ENCODE data around the gene OTUD6A.

The OTUD6A gene

GRCh38 chrX:70062076-70062475 lies at the start of gene OTUD6A:
OTUD6A (plus strand) TSS chrX:70062457; CDS start chrX:70062525, 68 bp downstream.
- DNase-seq: no peak

DNA sequence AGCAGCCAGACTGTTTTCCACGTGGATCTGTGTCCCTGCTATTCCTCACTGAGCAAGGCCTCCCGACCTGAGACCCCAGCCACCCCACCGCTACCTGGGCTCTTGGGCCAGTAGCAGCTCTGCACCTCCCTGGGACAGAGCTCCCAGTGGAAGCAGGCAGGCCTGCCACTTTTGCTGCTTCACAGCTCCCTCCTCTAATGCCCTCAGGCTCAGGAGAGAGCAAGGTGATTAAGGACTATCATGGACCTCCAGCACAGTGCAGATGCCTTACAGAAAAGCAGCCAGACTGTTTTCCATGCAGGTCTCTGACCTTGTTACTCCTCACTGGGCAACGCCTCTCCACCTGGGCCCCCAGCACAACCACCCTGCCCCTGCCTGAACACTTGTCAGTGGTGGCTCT lies 49.5 kb upstream of the OTUD6A start:
- DNase-seq: no peak

- DNase-seq: no peak
Observed at GRCh38 chrX:70013466-70014381, 48.5 kb upstream of the OTUD6A start.

DNA sequence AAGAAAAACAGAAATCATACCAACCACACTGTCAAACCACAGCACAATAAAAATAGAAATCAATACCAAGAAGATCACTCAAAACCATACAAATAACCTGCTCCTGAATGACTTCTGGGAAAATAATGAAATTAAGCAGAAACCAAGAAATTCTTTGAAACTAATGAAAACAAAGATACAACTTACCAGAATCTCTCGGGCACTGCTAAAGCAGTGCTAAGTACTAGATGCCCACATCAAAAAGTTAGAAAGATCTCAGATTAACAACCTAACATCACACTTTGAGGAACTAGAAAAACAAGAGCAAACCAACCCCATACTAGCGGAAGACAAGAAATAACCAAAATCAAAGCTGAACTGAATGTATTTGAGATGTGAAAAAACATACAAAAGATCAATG lies 45.7 kb upstream of the OTUD6A start:
- DNase-seq: no peak

DNA sequence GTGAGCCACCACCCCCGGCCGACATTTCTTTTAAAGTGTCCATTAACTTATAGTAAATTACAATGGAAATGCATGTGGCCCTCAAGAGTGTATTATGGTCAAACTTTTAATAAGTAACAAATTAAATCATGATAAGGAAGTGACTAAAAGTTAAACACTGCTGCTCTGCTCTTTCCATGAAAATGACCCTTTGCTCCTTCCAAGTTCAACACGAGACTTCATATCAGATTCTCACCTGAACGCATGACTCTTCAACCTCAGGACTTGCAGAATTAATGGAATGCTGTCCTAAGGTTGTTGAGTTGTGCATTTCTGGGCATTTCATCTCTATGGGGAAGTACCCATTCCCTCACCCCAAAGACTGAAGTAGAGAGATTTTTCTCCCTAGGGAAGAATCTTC lies 39.6 kb upstream of the OTUD6A start:
- no peak for DNase-seq

DNA sequence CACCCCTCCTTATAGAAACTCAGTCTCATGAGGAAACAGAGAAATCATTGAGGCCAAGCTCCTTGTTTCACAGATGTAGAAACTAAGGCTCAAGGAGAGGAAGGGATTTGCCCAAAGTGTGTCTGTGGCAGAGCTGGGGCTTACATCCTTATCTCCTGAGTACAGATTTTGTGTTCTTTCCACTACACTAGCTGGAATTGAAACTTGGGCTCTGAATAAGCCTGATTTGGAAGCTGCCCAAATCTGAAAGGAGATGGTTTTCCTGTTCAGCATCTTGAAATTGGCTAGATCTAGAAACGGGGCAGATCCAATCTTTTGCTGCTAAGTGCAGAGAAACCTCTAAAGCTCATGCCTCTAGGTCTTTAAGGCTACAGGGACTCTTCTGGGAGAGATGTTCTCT lies 36.8 kb upstream of the OTUD6A start:
- no peak for DNase-seq

GRCh38 chrX:70026112-70026850 lies 36.0 kb upstream of the OTUD6A start:
- no peak for DNase-seq

- DNase-seq: no peak
Observed at GRCh38 chrX:70026851-70027200, 35.4 kb upstream of the OTUD6A start.

GRCh38 chrX:70029863-70030262 lies 32.4 kb upstream of the OTUD6A start:
- no peak for DNase-seq

DNA sequence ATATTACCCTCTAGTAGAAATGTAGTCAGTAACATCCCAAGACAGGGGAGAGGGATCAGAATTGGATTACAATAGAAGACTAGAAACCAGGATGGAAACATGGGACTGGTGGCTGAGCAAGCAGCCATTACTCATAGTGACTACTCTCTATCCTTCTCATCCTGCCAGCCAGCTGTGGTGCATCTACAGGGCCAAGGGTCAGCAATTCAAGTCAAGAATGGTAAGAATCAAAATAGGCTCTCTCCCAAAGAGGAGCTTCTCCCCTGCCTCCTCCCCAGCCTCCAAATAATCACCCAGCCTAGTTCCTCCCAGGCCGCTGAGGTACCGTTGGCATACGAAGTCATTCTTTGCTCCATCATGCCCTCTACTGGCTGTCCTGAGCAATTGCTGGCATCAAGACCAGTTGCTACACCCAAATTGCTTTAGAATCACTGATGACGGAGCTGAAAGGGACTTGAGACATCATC lies 31.9 kb upstream of the OTUD6A start:
- DNase-seq: peak; percentile 20 to 37

DNA sequence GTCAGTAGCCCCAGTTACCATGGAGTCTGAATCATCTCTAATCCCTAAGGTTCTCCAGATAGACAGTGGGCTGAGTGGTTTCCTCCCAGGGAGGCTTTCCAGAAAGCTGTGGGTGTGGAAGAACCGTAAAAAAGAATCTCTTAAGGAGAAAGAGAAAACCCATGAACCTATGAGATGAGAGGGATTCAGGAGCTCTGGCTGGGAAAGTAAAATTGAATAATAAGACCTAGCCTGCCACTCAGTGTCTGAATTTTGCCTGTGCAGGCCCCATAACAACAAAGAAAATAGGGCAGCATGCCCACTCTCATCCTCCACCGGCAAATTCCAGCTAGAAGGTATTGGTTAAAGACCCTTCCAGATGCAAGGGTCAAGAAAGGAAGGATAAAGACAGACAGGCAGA lies 29.5 kb upstream of the OTUD6A start:
- no peak for DNase-seq

- DNase-seq: peak; percentile 18 to 37
Observed at GRCh38 chrX:70033348-70034051, 28.8 kb upstream of the OTUD6A start.

GRCh38 chrX:70034646-70035045 lies 27.6 kb upstream of the OTUD6A start:
- no peak for DNase-seq

DNA sequence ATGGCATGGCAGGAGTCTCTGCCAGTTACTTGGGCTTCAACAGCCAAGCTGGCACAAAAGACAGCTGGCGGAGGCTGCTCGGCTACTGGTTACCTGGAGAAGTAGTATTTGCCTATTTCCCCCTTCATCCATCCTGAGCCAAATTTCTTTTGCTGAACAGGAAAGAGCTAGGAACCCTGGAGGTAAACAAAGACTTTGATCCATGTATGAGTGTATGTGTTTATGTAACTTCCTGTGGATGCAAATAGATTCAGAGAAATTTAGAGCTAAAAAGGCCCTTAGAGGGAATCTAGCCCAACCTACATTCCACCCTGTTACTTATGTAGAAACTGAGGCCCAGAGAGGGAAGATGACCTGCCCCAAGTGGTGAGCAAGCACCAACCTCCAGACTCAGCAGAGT lies 23.7 kb upstream of the OTUD6A start:
- no peak for DNase-seq

GRCh38 chrX:70038951-70039350 lies 23.3 kb upstream of the OTUD6A start:
- DNase-seq: no peak

DNA sequence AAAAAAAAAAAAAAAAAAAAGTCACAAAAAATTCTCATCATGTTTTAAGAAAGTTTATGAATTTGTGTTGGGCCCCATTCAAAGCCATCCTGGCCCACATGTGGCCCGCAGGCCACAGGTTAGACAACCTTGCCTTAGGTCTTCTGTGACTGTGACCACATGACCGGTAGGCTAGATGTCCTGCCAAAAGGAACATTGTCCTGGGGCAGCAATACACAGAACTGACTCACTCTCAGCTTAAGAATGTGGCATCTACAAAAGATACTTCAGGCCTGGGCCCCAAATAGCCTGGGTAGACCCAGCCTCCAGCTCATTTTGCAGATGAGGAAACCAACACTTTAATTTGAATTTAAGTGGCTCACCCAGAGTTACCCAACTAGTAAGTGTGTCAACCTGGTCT lies 22.5 kb upstream of the OTUD6A start:
- no peak for DNase-seq

- DNase-seq: no peak
Observed at GRCh38 chrX:70041993-70042392, 20.3 kb upstream of the OTUD6A start.

DNA sequence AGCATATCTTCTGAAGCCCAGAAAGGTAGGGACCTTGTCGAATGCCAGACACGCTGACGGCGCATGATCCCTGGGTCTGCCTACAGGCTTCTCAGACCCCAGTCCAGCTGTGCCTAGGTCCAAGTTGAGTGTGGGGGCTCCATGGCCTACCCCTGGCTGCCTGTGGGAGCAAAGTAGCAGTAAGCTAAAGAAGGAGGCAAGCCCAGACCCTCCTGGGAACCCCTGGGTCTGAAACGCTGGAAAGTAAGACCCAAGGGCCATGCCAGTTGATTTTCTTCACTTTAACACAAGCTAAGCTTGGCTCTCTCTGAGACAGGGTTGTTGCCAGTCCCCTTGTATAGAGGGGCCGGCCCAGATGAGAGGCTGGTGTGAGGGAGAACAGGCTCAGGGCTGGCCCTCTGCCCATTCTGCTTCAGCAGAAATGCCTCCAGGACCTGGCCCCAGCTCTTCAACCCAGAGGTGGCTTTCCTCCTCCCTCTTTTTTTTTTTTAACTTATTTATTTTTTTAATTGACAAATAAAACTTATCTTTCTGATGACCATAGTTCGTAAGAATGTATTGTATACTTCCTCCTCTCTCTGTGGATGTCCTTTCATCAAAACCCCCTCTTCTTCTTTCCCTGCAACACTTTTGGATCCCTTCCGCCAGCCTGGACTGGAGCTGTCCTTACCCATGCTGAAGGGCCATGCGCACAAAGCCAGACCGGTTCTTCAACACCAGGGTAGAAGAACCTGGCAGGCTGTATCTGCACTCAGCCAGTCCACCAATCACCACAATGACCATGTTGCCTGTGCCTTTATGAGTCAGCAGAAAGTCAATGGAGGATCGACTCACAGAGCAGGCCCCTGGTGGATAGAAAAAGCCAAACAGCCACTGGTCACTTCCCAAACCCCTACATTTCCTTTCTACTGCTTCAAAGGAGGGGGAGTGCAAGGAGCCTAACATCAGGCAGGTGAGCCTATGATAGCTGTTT lies 19.6 kb upstream of the OTUD6A start:
- no peak for DNase-seq

- no peak for DNase-seq
Observed at GRCh38 chrX:70043685-70044084, 18.6 kb upstream of the OTUD6A start.

DNA sequence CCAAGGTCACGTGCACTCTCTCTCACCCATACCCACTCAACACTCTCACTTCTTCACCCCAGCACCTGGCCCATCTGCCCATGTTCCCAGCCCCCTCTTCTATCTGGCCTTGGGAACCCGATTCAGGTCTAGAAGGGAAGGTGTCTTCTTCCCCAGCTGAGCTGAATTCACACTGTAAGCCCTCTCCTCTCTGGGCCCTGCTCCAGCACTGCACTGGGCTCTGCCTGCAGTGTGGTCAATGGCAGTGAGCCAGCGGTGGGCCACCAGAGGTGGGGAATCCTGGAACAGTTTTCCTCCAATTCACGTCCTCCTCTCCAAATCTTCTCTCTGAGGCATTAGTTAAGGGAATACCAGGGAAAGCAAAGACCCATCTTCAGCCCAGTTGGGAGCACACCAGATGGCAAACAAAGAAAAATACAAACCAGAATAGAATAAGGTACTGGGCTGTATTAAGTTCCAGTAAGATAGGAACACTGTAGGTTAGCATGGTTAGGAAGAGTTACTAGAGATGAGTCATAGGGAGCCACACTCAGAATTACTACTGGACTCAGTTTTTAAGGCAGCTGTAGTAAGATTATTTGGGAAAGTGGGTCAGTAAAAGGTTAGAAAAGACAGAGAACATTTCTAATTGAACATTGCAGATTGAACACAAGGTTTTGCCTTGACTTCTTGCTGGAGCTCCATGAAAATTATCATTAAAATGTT lies 17.6 kb upstream of the OTUD6A start:
- no peak for DNase-seq

DNA sequence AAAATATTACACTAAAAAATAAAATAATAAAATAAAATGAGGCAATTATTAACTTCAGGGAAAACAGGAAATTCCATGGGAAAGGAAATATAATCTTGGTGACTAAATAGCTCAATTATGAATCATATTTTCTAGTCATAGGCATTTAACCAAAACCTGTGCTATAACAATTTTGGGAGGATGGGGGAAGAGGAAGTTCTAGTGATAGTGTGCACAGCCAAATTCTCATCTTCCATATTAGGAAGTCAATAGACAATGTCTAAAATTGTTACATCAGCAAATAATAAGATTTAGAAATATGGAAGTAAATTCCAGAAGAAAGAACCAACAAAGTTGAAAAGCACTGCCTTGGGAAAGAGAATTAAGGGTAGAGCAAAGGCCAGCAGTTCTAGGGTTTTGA lies 15.3 kb upstream of the OTUD6A start:
- DNase-seq: no peak

GRCh38 chrX:70049406-70049805 lies 12.9 kb upstream of the OTUD6A start:
- no peak for DNase-seq

Measured in stimulated activated CD4-positive, alpha-beta T cell treated with anti-CD3 and anti-CD28 coated beads, Interleukin-2, amount 100 ng/mL, for 24 hours (primary cell).